Measurements from ENCODE around the gene MCM3.

DNA sequence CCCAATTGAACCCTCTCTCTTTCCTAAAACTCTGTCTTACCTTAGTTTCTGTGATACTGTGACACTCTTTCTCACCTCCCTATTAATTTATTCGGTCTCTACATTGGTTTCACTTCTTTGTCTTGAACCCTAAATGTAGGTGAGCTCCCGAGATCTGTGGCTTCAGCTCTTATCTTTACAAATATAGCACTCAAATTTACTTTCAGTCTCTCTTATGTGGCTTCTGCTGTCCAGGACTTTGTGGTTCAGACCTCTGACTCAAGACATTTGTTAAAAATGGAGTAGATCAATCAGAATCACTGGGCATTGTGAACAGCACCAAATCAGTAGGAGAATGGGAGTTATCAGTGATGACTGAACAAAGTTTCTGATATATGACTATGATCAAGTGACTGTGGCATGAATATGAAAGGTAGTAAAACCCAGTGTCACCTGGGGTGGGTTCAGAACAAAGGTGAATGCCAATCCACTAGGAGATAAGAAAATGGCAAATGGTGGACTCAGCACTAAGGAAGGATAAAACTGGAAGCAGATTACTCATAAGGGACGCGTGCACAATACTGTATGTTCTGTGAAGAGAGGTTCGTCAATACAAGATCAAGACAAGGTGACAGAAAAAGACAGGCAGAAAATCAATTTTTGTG is 67.5 kb downstream of the MCM3 start:
- TF ChIP-seq, protein P1, sequence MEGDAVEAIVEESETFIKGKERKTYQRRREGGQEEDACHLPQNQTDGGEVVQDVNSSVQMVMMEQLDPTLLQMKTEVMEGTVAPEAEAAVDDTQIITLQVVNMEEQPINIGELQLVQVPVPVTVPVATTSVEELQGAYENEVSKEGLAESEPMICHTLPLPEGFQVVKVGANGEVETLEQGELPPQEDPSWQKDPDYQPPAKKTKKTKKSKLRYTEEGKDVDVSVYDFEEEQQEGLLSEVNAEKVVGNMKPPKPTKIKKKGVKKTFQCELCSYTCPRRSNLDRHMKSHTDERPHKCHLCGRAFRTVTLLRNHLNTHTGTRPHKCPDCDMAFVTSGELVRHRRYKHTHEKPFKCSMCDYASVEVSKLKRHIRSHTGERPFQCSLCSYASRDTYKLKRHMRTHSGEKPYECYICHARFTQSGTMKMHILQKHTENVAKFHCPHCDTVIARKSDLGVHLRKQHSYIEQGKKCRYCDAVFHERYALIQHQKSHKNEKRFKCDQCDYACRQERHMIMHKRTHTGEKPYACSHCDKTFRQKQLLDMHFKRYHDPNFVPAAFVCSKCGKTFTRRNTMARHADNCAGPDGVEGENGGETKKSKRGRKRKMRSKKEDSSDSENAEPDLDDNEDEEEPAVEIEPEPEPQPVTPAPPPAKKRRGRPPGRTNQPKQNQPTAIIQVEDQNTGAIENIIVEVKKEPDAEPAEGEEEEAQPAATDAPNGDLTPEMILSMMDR (optimal IDR thresholded peaks at IDR 0.05 in 1 of 3, IDR thresholded peaks at IDR 0.05 in 1 of 3, conservative IDR thresholded peaks at IDR 0.05 in 1 of 3; ENCODE audit: extremely low read depth in 1 of 3, insufficient read depth in 2 of 3, low read length in 3 of 3): no peak
- TF ChIP-seq EZH2 (IDR thresholded peaks at IDR 0.05; ENCODE audit: low read length): no peak
